ENCODE measurements around the gene RUSF1. TPM values are rescaled to one million over a fixed set of nuclear protein-coding genes. Genes with fewer than 3 reads are reported as not detected.
"Not testable (repeated sequence)": the region's sequence is repeated elsewhere in the genome, so short reads cannot be mapped to it uniquely, and the experiment has no call there.

The RUSF1 gene
- total RNA-seq, 1 experiment from 2014 or later = 96.0 TPM

GRCh38 chr16:31504159-31504558 is 4.0 kb downstream of the RUSF1 start:
- intact Hi-C loops (cut with micrococcal nuclease; ENCODE audit: unreplicated experiment) = no loop called here
- DNase-seq = no peak
- H3K9me3 Mint-ChIP-seq (ENCODE audit: low read depth, unreplicated experiment) = no peaks in the 10 kb centered on the region
- H3K27me3 Mint-ChIP-seq (ENCODE audit: unreplicated experiment) = no peaks in the 10 kb centered on the region
- no TSS peak for BruUV-seq (replicated peaks)
- TF ChIP-seq, protein P1, sequence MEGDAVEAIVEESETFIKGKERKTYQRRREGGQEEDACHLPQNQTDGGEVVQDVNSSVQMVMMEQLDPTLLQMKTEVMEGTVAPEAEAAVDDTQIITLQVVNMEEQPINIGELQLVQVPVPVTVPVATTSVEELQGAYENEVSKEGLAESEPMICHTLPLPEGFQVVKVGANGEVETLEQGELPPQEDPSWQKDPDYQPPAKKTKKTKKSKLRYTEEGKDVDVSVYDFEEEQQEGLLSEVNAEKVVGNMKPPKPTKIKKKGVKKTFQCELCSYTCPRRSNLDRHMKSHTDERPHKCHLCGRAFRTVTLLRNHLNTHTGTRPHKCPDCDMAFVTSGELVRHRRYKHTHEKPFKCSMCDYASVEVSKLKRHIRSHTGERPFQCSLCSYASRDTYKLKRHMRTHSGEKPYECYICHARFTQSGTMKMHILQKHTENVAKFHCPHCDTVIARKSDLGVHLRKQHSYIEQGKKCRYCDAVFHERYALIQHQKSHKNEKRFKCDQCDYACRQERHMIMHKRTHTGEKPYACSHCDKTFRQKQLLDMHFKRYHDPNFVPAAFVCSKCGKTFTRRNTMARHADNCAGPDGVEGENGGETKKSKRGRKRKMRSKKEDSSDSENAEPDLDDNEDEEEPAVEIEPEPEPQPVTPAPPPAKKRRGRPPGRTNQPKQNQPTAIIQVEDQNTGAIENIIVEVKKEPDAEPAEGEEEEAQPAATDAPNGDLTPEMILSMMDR (IDR thresholded peaks at IDR 0.05; ENCODE audit: unreplicated experiment) = no peak
- CTCF ChIA-PET = no interaction called here
- no peak overlapping the region for H3K4me3 Mint-ChIP-seq (ENCODE audit: low read depth, unreplicated experiment)
- no peaks in the 10 kb centered on the region for H3K4me1 Mint-ChIP-seq (ENCODE audit: low read depth, unreplicated experiment)
- H3K36me3 Mint-ChIP-seq (ENCODE audit: insufficient read depth, unreplicated experiment) = peaks cover 33% of the 10 kb centered on the region
- H3K27ac Mint-ChIP-seq (ENCODE audit: unreplicated experiment) = no peak overlapping the region

- CTCF ChIA-PET; H3K9me3 Mint-ChIP-seq (ENCODE audit: low read depth, unreplicated experiment); H3K4me1 Mint-ChIP-seq (ENCODE audit: low read depth, unreplicated experiment); H3K4me3 Mint-ChIP-seq (ENCODE audit: low read depth, unreplicated experiment); DNase-seq; H3K27me3 Mint-ChIP-seq (ENCODE audit: unreplicated experiment); BruUV-seq (replicated peaks); intact Hi-C loops (cut with micrococcal nuclease; ENCODE audit: unreplicated experiment); H3K27ac Mint-ChIP-seq (ENCODE audit: unreplicated experiment): not testable (repeated sequence)
- H3K36me3 Mint-ChIP-seq (ENCODE audit: insufficient read depth, unreplicated experiment) = peaks cover 30% of the 10 kb centered on the region
Observed at GRCh38 chr16:31503555-31503954, 4.6 kb downstream of the RUSF1 start.

DNA sequence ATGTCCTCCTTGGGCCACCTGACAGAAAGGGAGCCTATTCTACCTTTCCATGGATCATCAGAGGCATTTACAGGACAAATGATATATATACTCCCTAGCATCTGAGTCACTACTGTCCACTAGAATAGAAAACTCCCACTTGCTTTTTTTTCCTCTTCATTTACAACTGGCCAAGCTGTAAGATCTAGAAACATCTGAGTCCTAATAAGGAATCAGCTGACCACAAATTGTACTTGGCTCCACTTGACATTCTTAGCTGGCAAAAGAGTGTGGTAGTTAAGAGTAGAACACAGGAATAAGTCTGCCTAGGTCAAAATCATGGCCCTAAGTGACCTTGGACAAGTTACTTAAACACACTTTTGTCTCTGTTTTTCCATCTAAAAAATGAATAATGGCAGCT is 5.2 kb downstream of the RUSF1 start:
- no peaks in the 10 kb centered on the region for H3K27me3 Mint-ChIP-seq (ENCODE audit: unreplicated experiment)
- DNase-seq = no peak
- no peaks in the 10 kb centered on the region for H3K4me1 Mint-ChIP-seq (ENCODE audit: low read depth, unreplicated experiment)
- BruUV-seq (replicated peaks) = no TSS peak
- TF ChIP-seq, protein P1 (IDR thresholded peaks at IDR 0.05; ENCODE audit: unreplicated experiment) = no peak
- intact Hi-C loops (cut with micrococcal nuclease; ENCODE audit: unreplicated experiment) = no loop called here
- no peak overlapping the region for H3K27ac Mint-ChIP-seq (ENCODE audit: unreplicated experiment)
- no peak overlapping the region for H3K4me3 Mint-ChIP-seq (ENCODE audit: low read depth, unreplicated experiment)
- H3K36me3 Mint-ChIP-seq (ENCODE audit: insufficient read depth, unreplicated experiment) = peaks cover 26% of the 10 kb centered on the region
- CTCF ChIA-PET = no interaction called here
- H3K9me3 Mint-ChIP-seq (ENCODE audit: low read depth, unreplicated experiment) = no peaks in the 10 kb centered on the region

GRCh38 chr16:31501966-31502348 is 6.2 kb downstream of the RUSF1 start:
- Mint-ChIP-seq H3K36me3 (ENCODE audit: insufficient read depth, unreplicated experiment) (peaks cover 15% of the 10 kb centered on the region), H3K4me1 (ENCODE audit: low read depth, unreplicated experiment) (no peaks in the 10 kb centered on the region), H3K27ac (ENCODE audit: unreplicated experiment) (no peak overlapping the region), H3K9me3 (ENCODE audit: low read depth, unreplicated experiment) (no peaks in the 10 kb centered on the region), H3K27me3 (ENCODE audit: unreplicated experiment) (no peaks in the 10 kb centered on the region), H3K4me3 (ENCODE audit: low read depth, unreplicated experiment) (no peak overlapping the region)
- CTCF ChIA-PET = no interaction called here
- intact Hi-C loops (cut with micrococcal nuclease; ENCODE audit: unreplicated experiment) = no loop called here
- no peak for DNase-seq
- TF ChIP-seq, protein P1 (IDR thresholded peaks at IDR 0.05; ENCODE audit: unreplicated experiment) = no peak
- BruUV-seq (replicated peaks) = no TSS peak

- peaks cover 15% of the 10 kb centered on the region for H3K36me3 Mint-ChIP-seq (ENCODE audit: insufficient read depth, unreplicated experiment)
- CTCF ChIA-PET = no interaction called here
- no peaks in the 10 kb centered on the region for H3K27me3 Mint-ChIP-seq (ENCODE audit: unreplicated experiment)
- DNase-seq = no peak
- intact Hi-C loops (cut with micrococcal nuclease; ENCODE audit: unreplicated experiment) = no loop called here
- BruUV-seq (replicated peaks) = no TSS peak
- H3K4me1 Mint-ChIP-seq (ENCODE audit: low read depth, unreplicated experiment) = no peaks in the 10 kb centered on the region
- no peak overlapping the region for H3K27ac Mint-ChIP-seq (ENCODE audit: unreplicated experiment)
- no peak overlapping the region for H3K4me3 Mint-ChIP-seq (ENCODE audit: low read depth, unreplicated experiment)
- no peaks in the 10 kb centered on the region for H3K9me3 Mint-ChIP-seq (ENCODE audit: low read depth, unreplicated experiment)
- TF ChIP-seq, protein P1 (IDR thresholded peaks at IDR 0.05; ENCODE audit: unreplicated experiment) = no peak
Observed at GRCh38 chr16:31501226-31501965, 6.8 kb downstream of the RUSF1 start.
